Inferior parietal cortex (tissue), 1 donor: ENCODE results near the gene RABL3.
"Not testable (repeated sequence)": the region's sequence is repeated elsewhere in the genome, so short reads cannot be mapped to it uniquely, and the experiment has no call there.

Experiments
- DNase-seq: peaks from one replicate; pipeline ENCODE4 v3.0.0-alpha.2; 2016; ENCODE audit errors: extremely low spot score

The RABL3 gene

GRCh38 chr3:120645083-120645845 is 97.1 kb downstream of the RABL3 start:
- DNase-seq = peak; percentile 45

GRCh38 chr3:120642368-120642948 is 99.9 kb downstream of the RABL3 start:
- DNase-seq = no peak

- no peak for DNase-seq
Measured at GRCh38 chr3:120641696-120642246, 100.5 kb downstream of the RABL3 start.

GRCh38 chr3:120640231-120640630 is 102.1 kb downstream of the RABL3 start:
- DNase-seq = no peak

GRCh38 chr3:120638820-120639219 is 103.5 kb downstream of the RABL3 start:
- DNase-seq = not testable (repeated sequence)

- no peak for DNase-seq
Measured at GRCh38 chr3:120637851-120638559, 104.3 kb downstream of the RABL3 start.

GRCh38 chr3:120636795-120637401 is 105.4 kb downstream of the RABL3 start:
- no peak for DNase-seq
